ENCODE data around the gene FAM151A.
"Not testable (repeated sequence)": the region's sequence is repeated elsewhere in the genome, so short reads cannot be mapped to it uniquely, and the experiment has no call there.

The FAM151A gene

DNA sequence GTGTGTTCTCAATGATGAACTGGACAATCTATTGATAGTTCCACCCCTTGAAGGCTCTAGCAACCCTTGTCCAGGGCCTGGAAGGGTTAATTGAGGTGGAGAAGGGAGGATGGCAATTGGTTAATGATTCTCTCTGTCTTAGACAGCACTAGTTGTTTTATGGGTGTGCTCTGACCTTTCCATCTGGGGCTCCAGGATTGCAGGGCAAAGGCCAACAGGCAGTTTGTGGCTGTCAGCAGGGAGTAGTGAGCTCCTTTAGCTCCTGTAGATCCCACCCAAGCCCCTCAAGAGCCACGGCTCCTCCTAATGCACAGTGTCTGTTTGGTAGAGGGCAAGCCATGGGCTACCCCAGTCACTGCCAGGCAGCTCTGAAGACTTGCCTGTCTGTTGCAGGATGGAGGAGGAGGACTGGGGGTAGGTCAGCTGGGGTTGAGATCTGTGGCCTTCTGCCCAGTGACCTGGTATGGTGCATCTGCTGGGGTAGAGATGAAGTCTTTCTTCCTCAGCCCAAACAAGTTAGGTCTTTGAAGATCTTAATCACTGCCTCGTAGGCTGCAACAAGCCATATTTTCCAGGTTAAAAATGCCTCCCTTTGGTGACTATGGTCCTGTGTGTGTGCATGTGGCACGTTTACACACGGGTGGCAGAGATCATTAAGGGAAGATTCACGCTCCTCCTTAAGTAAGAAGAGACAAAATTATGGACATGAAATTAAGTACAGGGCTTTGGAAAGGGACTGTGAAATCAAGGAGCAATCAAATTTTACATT, 26.0 kb upstream of the FAM151A start:
- TF ChIP-seq, protein P1, sequence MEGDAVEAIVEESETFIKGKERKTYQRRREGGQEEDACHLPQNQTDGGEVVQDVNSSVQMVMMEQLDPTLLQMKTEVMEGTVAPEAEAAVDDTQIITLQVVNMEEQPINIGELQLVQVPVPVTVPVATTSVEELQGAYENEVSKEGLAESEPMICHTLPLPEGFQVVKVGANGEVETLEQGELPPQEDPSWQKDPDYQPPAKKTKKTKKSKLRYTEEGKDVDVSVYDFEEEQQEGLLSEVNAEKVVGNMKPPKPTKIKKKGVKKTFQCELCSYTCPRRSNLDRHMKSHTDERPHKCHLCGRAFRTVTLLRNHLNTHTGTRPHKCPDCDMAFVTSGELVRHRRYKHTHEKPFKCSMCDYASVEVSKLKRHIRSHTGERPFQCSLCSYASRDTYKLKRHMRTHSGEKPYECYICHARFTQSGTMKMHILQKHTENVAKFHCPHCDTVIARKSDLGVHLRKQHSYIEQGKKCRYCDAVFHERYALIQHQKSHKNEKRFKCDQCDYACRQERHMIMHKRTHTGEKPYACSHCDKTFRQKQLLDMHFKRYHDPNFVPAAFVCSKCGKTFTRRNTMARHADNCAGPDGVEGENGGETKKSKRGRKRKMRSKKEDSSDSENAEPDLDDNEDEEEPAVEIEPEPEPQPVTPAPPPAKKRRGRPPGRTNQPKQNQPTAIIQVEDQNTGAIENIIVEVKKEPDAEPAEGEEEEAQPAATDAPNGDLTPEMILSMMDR (IDR thresholded peaks at IDR 0.05; ENCODE audit: low read depth, low read length) = no peak
- no peak for DNase-seq (ENCODE audit: extremely low read depth, low read depth)

DNA sequence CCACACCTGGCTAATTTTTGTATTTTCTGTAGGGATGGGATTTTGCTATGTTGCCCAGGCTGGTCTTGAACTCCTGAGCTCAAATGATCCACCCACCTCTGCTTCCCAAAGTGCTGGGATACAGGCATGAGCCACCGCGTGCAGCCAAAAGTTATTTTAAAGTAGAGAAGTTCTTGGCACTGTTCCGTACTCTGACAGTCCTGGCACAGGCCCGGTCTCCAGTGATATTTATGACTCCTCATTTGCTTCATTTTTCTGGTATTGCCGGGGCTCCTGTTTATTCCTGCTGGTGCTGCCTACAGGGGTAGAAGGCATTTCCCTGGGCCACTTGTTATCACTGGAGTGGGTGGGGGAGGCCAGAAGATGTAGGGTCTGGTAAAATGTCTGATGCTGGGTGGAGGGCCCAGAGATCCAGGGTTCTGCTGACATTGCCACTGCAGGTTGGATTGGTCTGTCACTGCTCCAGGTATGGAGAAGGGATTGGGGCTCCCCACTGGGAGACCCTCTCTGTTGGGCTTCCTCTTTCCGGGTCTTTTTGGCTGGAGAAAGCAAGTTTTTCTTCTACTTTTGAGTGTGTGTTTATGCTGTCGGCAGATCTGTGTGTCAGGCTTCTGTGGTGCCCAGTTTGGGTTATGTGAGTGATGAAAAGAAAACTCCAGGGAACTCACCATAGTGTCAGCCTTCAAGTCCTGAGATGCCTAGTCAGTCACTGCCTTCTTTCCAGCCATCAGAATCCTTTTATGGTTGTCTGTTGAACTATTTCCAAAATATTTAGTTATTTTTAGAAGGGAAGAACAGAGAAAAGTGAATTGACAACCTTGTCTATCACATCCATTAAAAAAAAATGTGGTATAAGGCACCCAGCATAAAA, 22.7 kb upstream of the FAM151A start:
- TF ChIP-seq, protein P1 (IDR thresholded peaks at IDR 0.05; ENCODE audit: low read depth, low read length) = no peak
- DNase-seq (ENCODE audit: extremely low read depth, low read depth) = no peak

DNA sequence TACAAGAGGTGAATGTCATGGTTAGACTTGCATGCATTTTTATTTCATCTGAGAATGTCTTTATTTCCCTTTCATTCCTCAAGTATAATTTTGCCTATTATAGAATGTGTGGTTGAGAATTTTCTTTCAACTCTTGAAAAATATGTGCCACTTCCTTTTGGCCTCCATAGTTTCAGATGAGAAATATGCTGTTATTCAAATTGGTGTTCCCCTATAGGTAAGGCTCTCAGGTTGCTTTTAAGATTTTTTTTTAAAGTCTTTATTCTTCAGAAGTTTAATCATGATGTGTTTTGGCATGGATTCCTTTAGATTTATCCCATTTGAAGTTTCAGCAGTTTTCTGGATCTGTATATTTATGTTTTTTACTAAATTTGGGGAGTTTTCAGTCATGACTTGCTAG, 20.4 kb upstream of the FAM151A start:
- no peak for DNase-seq (ENCODE audit: extremely low read depth, low read depth)
- TF ChIP-seq, protein P1 (IDR thresholded peaks at IDR 0.05; ENCODE audit: low read depth, low read length) = no peak

DNA sequence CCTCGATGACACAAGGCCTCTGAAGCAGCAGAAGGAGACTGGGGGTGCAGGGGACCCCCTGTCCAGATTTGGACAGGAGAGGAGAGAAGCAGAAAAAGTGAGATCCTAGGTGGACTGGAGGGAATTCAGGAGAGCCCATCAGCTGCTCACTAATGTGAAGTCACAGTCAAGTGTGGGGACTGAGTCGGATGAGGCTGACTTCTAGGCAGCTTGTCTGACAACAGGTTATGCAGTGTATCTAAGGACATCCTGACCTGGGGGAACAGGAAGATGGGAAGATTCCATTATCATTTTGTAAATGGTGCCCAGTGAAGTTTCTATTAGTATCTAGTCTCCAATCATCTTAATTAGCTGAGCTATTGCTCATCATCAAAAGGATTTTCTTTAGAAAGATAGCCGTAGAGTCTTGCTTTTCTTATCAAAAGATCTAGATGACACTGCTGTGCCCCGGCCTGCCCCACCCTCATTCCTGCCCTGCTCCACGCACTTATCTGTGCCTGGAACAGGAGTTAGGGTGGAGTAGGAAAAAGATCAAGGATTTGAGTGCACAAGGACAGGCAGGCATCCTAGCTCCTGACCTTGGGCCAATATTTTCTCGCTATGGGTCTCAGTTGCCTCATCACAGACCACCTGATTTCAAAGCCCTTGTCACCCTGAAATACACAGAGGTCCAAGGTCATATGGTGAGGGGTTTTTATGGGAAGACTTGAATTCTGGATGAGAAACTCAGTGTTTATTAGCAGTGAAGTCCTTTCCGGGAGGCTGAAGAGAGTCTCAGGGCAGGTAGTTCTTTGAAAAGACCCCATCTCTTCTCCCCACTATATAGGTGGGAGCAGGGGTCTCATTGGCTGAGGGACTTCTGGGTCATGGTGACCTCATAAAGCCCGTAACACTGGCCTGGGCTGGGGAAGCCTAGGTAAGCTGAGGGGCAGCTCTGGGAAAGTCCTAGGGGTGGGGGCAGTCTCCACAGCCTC, 17.8 kb upstream of the FAM151A start, which contains the start of gene MROH7:
Gene MROH7, plus strand, starts transcription at position 924 of the 974 bp plus-strand sequence. CDS start 11,141 bp downstream, outside the sequence.
- DNase-seq (ENCODE audit: extremely low read depth, low read depth) = no peak
- TF ChIP-seq, protein P1 (IDR thresholded peaks at IDR 0.05; ENCODE audit: low read depth, low read length) = no peak

DNA sequence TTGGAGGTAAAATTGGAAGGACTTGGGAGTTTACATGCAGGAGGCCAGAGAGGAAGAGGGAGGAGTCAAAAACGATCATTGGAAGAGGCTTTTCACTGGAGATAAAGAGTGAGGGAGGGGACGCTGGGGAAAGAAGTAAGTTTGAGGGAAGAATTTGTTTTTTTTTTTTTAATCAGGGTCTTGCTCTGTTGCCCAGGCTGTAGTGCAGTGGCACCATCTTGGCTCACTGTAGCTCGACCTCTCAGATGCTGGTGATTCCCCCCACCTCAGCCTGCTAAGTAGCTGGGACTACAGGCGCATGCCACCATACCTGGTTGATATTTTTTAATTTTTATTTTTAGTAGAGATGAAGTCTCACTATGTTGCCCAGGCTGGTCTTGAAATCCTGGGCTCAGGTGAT, 17.0 kb upstream of the FAM151A start:
- no peak for DNase-seq (ENCODE audit: extremely low read depth, low read depth)
- TF ChIP-seq, protein P1 (IDR thresholded peaks at IDR 0.05; ENCODE audit: low read depth, low read length) = no peak

DNA sequence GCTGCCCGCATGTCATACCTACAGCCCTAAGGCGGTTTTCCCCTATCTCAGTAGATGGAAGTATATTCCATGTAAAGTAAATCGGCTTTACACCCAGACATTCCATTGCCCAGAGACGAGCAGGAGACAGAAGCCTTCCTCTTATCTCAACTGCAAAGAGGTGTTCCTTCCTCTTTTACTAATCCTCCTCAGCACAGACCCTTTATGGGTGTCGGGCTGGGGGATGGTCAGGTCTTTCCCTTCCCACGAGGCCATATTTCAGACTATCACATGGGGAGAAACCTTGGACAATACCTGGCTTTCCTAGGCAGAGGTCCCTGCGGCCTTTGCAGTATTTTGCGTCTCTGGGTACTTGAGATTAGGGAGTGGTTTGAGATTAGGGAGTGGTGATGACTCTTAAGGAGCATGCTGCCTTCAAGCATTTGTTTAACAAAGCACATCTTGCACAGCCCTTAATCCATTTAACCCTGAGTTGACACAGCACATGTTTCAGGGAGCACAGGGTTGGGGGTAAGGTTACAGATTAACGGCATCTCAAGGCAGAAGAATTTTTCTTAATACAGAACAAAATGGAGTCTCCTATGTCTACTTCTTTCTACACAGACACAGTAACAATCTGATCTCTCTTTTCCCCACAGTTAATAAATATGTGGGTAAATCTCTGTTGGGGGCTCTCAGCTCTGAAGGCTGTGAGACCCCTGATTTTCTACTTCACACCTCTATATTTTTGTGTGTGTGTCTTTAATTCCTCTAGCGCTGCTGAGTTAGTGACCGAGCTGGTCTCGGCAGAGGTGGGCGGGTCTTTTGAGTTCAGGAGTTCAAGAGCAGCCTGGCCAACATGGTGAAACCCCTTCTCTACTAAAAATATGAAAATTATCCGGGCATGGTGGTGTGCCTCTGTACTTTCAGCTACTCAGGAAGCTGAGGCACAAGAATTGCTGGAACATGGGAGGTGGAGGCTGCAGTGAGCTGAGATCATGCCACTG, 13.4 kb upstream of the FAM151A start:
- not testable (repeated sequence) for DNase-seq (ENCODE audit: extremely low read depth, low read depth)

DNA sequence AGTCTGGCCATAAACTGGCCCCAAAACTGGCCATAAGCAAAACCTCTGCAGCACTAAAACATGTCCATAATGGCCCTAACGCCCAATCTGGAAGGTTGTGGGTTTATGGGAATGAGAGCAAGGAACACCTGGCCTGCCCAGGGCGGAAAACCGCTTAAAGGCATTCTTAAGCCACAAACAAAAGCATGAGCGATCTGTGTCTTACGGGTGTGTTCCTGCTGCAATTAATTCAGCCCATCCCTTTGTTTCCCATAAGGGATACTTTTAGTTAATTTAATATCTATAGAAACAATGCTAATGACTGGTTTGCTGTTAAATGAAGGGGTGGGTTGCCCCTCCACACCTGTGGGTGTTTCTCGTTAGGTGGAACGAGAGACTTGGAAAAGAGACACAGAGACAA, 12.5 kb upstream of the FAM151A start:
- DNase-seq (ENCODE audit: extremely low read depth, low read depth) = not testable (repeated sequence)
